ENCODE results near the gene INSL3. TPM values are rescaled to one million over a fixed set of nuclear protein-coding genes. Genes with fewer than 3 reads are reported as not detected.

The INSL3 gene
- total RNA-seq, 6 experiments from 2014 or later = not detected

DNA sequence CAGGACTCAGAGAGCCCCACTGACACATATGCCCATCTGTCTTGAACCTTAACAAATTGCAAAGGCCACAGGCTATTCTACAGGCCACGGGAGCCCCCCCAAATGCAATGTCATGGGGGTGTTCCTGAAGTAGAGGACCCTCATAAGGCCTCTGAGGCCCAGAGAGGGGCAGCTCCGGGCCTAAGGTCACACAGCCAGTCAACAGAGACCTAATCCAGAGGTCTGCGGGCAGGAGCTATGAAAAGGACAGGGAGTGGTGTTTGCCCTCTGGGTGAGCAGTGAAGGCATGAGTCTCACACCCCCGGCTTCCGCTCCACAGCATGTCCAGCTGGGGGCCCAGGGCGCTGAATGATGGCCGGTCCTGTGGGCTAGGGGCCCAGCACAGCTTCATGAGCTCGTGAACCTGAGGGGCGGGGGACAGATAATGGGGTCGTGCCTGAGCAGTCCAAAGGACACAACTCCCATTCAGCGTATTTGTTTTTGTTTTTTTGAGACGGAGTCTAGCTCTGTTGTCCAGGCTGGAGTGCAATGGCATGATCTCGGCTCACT is 5.3 kb upstream of the INSL3 start:
- WGBS (ENCODE audit: insufficient coverage, low coverage, low lambda C conversion rate, missing lambda C conversion rate) = 41% methylated on average over 4 of the region's 13 CpGs
- TF ChIP-seq, protein P1, sequence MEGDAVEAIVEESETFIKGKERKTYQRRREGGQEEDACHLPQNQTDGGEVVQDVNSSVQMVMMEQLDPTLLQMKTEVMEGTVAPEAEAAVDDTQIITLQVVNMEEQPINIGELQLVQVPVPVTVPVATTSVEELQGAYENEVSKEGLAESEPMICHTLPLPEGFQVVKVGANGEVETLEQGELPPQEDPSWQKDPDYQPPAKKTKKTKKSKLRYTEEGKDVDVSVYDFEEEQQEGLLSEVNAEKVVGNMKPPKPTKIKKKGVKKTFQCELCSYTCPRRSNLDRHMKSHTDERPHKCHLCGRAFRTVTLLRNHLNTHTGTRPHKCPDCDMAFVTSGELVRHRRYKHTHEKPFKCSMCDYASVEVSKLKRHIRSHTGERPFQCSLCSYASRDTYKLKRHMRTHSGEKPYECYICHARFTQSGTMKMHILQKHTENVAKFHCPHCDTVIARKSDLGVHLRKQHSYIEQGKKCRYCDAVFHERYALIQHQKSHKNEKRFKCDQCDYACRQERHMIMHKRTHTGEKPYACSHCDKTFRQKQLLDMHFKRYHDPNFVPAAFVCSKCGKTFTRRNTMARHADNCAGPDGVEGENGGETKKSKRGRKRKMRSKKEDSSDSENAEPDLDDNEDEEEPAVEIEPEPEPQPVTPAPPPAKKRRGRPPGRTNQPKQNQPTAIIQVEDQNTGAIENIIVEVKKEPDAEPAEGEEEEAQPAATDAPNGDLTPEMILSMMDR (IDR thresholded peaks at IDR 0.05) = no peak
- no peak for TF ChIP-seq POLR2A (IDR thresholded peaks at IDR 0.05)
- no peak for ATAC-seq
- Histone ChIP-seq H3K27me3 (no peaks in the 10 kb centered on the region), H3K9me3 (no peaks in the 10 kb centered on the region), H3K4me3 (no peak overlapping the region), H3K27ac (no peak overlapping the region), H3K36me3 (no peaks in the 10 kb centered on the region), H3K4me1 (no peaks in the 10 kb centered on the region)
- no peak for DNase-seq
- intact Hi-C loops (cut with DNase I) = no loop called here

DNA sequence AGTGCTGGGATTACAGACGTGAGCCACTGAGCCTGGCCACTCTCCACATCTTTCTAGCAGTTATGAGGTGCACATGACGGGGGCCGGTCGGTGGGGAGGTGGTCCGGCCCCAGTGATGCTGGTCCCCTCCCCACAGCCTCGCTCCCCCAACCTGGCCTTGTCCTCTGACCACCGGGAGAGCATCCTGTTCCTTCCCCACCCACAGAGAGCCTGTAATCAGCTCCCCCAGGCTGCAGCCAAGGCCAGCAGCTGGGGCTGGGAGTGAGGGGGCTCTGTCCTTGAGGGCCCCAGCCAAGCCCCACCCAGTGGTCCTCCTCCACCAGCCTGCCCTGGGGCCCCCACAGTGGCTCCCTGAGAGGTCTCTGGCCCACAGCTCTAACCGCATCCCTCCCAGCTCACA is 3.0 kb upstream of the INSL3 start:
- DNase-seq (no peak), ATAC-seq (peak in 1 of 4 donors; percentile 26)
- intact Hi-C loops (cut with DNase I) = no loop called here
- WGBS (ENCODE audit: insufficient coverage, low coverage, low lambda C conversion rate, missing lambda C conversion rate) = 75% methylated on average over 2 of the region's 8 CpGs
- TF ChIP-seq, protein P1 (IDR thresholded peaks at IDR 0.05) = no peak
- TF ChIP-seq POLR2A (IDR thresholded peaks at IDR 0.05) = no peak
- H3K4me1 ChIP-seq = no peaks in the 10 kb centered on the region
- no peaks in the 10 kb centered on the region for H3K27me3 ChIP-seq
- no peaks in the 10 kb centered on the region for H3K9me3 ChIP-seq
- no peaks in the 10 kb centered on the region for H3K36me3 ChIP-seq
- H3K4me3 ChIP-seq = no peak overlapping the region
- no peak overlapping the region for H3K27ac ChIP-seq

DNA sequence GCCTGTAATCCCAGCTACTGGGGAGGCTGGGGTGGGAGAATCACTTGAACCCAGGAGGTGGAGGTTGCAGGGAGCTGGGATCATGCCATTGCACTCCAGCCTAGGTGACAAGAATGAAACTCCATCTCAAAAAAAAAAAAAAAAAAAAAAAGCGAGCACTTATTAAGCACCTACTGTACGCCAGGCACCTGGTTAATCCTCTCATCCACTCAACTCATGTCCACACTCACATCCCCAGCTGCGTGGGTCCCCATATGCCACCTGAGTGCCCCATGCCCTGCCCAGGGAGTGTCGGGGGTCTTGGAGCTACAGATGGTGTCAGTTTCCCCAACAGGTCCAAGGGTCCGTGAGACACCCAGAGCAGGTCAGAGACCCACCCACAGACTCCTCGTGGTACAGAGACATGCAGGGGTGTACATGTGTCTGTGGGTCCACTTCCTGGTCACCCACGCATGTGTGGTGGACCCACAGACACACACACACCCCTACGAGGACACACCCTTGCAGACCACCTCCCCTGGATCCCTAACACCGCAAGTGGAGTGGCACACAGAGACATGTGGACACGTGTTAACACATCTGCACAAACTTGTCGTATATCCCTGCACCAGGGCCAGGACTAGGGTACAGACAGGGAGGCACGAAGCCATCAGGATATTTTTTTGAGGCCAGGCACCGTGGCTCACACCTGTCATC is 3.5 kb downstream of the INSL3 start:
- no peaks in the 10 kb centered on the region for H3K36me3 ChIP-seq
- intact Hi-C loops (cut with DNase I) = no loop called here
- 50% methylated on average over 3 of the region's 13 CpGs for WGBS (ENCODE audit: insufficient coverage, low coverage, low lambda C conversion rate, missing lambda C conversion rate)
- no peak overlapping the region for H3K27ac ChIP-seq
- TF ChIP-seq POLR2A (IDR thresholded peaks at IDR 0.05) = no peak
- TF ChIP-seq, protein P1 (IDR thresholded peaks at IDR 0.05) = no peak
- no peaks in the 10 kb centered on the region for H3K4me1 ChIP-seq
- no peak overlapping the region for H3K4me3 ChIP-seq
- H3K27me3 ChIP-seq = no peaks in the 10 kb centered on the region
- DNase-seq (no peak), ATAC-seq (no peak)
- H3K9me3 ChIP-seq = no peaks in the 10 kb centered on the region

DNA sequence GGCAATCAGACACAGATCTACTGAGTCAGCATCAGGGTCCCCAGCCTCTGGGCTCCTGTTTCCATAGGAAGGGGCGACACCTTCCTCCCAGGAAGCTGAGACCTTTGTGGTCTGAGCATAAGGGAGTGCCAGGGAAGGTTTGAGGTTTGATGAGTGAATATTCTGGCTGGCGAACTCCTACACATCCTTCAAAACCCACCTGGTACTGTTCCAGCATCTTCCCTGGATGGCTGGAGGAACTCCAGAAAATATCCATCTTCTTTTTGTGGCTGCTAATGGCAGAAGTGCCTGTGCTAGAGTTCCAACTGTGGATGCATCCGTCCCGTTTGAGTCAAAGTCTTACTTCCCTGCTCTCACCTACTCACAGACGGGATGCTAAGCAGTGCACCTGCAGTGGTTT is 9.2 kb downstream of the INSL3 start:
- no peak overlapping the region for H3K4me3 ChIP-seq
- no peak for DNase-seq
- H3K27ac ChIP-seq = no peak overlapping the region
- H3K27me3 ChIP-seq = no peaks in the 10 kb centered on the region
- no peaks in the 10 kb centered on the region for H3K9me3 ChIP-seq
- intact Hi-C loops (cut with DNase I) = no loop called here
- TF ChIP-seq, protein P1 (IDR thresholded peaks at IDR 0.05) = no peak
- no peak for TF ChIP-seq POLR2A (IDR thresholded peaks at IDR 0.05)
- H3K4me1 ChIP-seq = no peaks in the 10 kb centered on the region
- 54% methylated on average over 5 of the region's 5 CpGs for WGBS (ENCODE audit: insufficient coverage, low coverage, low lambda C conversion rate, missing lambda C conversion rate)
- ATAC-seq = no peak
- H3K36me3 ChIP-seq = no peaks in the 10 kb centered on the region
